Ovary (tissue), 3 donors: ENCODE data around the gene B4GALT5.

Source experiments
- CTCF ChIP-seq, 3 donors: fragments of 450-650 bp in 2 of 3; fragments of 200-600 bp in 1 of 3; IDR thresholded peaks; one replicate each; pipeline versions ENCODE4 v1.5.1 to v1.8.0; 2016 to 2022; ENCODE audit warnings: antibody characterized with exemption in 3 of 3, mild to moderate bottlenecking in 1 of 3
- EP300 ChIP-seq: sonication (generic); formaldehyde crosslinking; IDR thresholded peaks from one replicate; pipeline ENCODE4 v1.6.1; 2017; ENCODE audit warnings: antibody characterized with exemption
- POLR2A ChIP-seq: fragments of 450-650 bp; IDR thresholded peaks from one replicate; pipeline ENCODE4 v1.6.1; 2017; ENCODE audit warnings: antibody characterized with exemption, mild to moderate bottlenecking, moderate library complexity
- donor health status: DM: no; HTN: no; CAD: no.

GRCh38 chr20:49685161-49685601, 28.5 kb downstream of the B4GALT5 start:
- TF ChIP-seq CTCF (IDR thresholded peaks at IDR 0.05) (no peak), POLR2A (no peak), EP300 (no peak)
